Activated CD4-positive, alpha-beta T cell treated with anti-CD3 and anti-CD28 coated beads for 36 hours (primary cell): Measurements from ENCODE around the gene CFAP68. TPM values are rescaled to one million over a fixed set of nuclear protein-coding genes. Genes with fewer than 3 reads are reported as not detected.
A peak's percentile ranks its signal among the peaks of the same experiment; 100 is the strongest.
"Not testable (repeated sequence)": the region's sequence is repeated elsewhere in the genome, so short reads cannot be mapped to it uniquely, and the experiment has no call there.

Source experiments
- ATAC-seq: fragments of 200-7000 bp; cut with Tn5 transposase; one replicate; pipeline ENCODE4 v1.10.0; 2021; ENCODE audit warnings: mild to moderate bottlenecking, moderate library complexity
- CTCF ChIA-PET: fragments of 350-600 bp; sonication (Branson Sonifier 250); formaldehyde crosslinking; loops from one replicate; lab custom pipeline; 2021; ENCODE audit warnings: antibody characterized with exemption; lab: Charles Lee
- POLR2A ChIA-PET: fragments of 350-600 bp; sonication (Branson Sonifier 250); formaldehyde crosslinking; loops from one replicate; lab custom pipeline; 2021; ENCODE audit warnings: antibody characterized with exemption, inconsistent platforms; lab: Charles Lee
- DNase-seq: peaks from one replicate; pipeline ENCODE4 v3.0.0-alpha.2; 2020
- H3K27ac Mint-ChIP-seq: one replicate; pipeline ENCODE4 v1.8.0; 2021; ENCODE audit warnings: mixed read lengths
- H3K27me3 Mint-ChIP-seq: one replicate; pipeline ENCODE4 v1.8.0; 2021; ENCODE audit warnings: mixed read lengths
- H3K36me3 Mint-ChIP-seq: one replicate; pipeline ENCODE4 v1.8.0; 2021; ENCODE audit warnings: low read depth, mixed read lengths
- H3K4me1 Mint-ChIP-seq: one replicate; pipeline ENCODE4 v1.8.0; 2021; ENCODE audit warnings: mixed read lengths
- H3K4me3 Mint-ChIP-seq: one replicate; pipeline ENCODE4 v1.8.0; 2021; ENCODE audit warnings: mild to moderate bottlenecking, moderate library complexity, mixed read lengths
- H3K9me3 Mint-ChIP-seq: one replicate; pipeline ENCODE4 v1.8.0; 2021; ENCODE audit warnings: low read depth, mixed read lengths
- intact Hi-C, 2 experiments: fragments of 100-400 bp; cut with DNase I in 1 of 2; cut with micrococcal nuclease in 1 of 2; formaldehyde crosslinking; loops; one replicate each; pipeline versions ENCODE4 v1.14.2 to v1.15.1; 2022 to 2024; cut with DNase I, micrococcal nuclease
- total RNA-seq, 2 experiments: library from RNA; stranded (reverse); gene quantifications; one replicate each; pipeline ENCODE4 v1.2.3, GENCODE V29; 2021

Gene CFAP68
- total RNA-seq, 2 experiments from 2014 or later: 32.1 to 49.7 TPM

GRCh38 chr11:111870522-111870885, 8.8 kb upstream of the CFAP68 start:
- POLR2A ChIA-PET: interaction anchor here (0.7 to 1.4 kb wide), 2 partner anchors 56 to 155 kb away, joined by 3 to 8 read pairs; no protein-coding TSS in a partner anchor
- no peaks in the 10 kb centered on the region for H3K9me3 Mint-ChIP-seq
- H3K4me3 Mint-ChIP-seq: peak overlapping the region; percentile 95
- ATAC-seq (peak; percentile 20), DNase-seq (no peak)
- CTCF ChIA-PET: interaction anchor here (0.6 to 3.4 kb wide), 23 partner anchors 8 to 960 kb away, joined by 3 to 19 read pairs (median 4); partner anchors contain the start of genes PPP2R1B, SDHD and TIMM8B
- intact Hi-C loops: loop anchor here (2.0 to 10.0 kb wide), 7 partner anchors 56 to 1442 kb away; partner anchors contain the start of genes BCO2 (in 1 of the 2), DLAT (in 1 of the 2), NKAPD1 (in 1 of the 2) and PIH1D2 (in 1 of the 2)
- peak overlapping the region; percentile 90 for H3K27ac Mint-ChIP-seq
- H3K27me3 Mint-ChIP-seq: no peaks in the 10 kb centered on the region
- peaks cover 29% of the 10 kb centered on the region for H3K36me3 Mint-ChIP-seq
- H3K4me1 Mint-ChIP-seq: peaks cover 26% of the 10 kb centered on the region

- no peaks in the 10 kb centered on the region for H3K9me3 Mint-ChIP-seq
- H3K4me3 Mint-ChIP-seq: peak within 1 kb of the TSS; percentile 95
- CTCF ChIA-PET: interaction anchor here (0.6 to 3.4 kb wide), 32 partner anchors 9 to 959 kb away, joined by 3 to 19 read pairs (median 4); partner anchors contain the start of genes PPP2R1B, SDHD and TIMM8B
- H3K4me1 Mint-ChIP-seq: peaks cover 26% of the 10 kb centered on the region
- intact Hi-C loops: loop anchor here (1.0 to 10.0 kb wide), 12 partner anchors 8 to 1441 kb away; partner anchors contain the start of genes CFAP68 (in 2 of the 2), DLAT (in 2 of the 2), FDXACB1 (in 2 of the 2) and NKAPD1 (in 2 of the 2)
- no peaks in the 10 kb centered on the region for H3K27me3 Mint-ChIP-seq
- peak; percentile 94 for DNase-seq
- peaks cover 29% of the 10 kb centered on the region for H3K36me3 Mint-ChIP-seq
- H3K27ac Mint-ChIP-seq: peak within 1 kb of the TSS; percentile 90
- POLR2A ChIA-PET: interaction anchor here (0.6 to 1.5 kb wide), 4 partner anchors 9 to 1518 kb away, joined by 3 to 8 read pairs (median 3); no protein-coding TSS in a partner anchor
- ATAC-seq: peak; percentile 87
These were observed 8.3 kb upstream of the CFAP68 start, which contains the start of gene ALG9 for GRCh38 chr11:111870886-111871692. Gene ALG9, minus strand, starts transcription at chr11:111871581. Its CDS starts 99 bp downstream, at chr11:111871482.

- ChIA-PET POLR2A (interaction anchor here (0.6 to 1.5 kb wide), 3 partner anchors 8 to 1519 kb away, joined by 3 to 8 read pairs (median 3); no protein-coding TSS in a partner anchor), CTCF (interaction anchor here (0.7 to 3.4 kb wide), 23 partner anchors 9 to 409 kb away, joined by 3 to 19 read pairs (median 5); partner anchors contain the start of genes SDHD and TIMM8B)
- Mint-ChIP-seq H3K36me3 (peaks cover 25% of the 10 kb centered on the region), H3K9me3 (no peaks in the 10 kb centered on the region), H3K27me3 (no peaks in the 10 kb centered on the region), H3K27ac (peak overlapping the region; percentile 76), H3K4me1 (peaks cover 24% of the 10 kb centered on the region), H3K4me3 (peak overlapping the region; percentile 95)
- intact Hi-C loops: loop anchor here (1.0 to 10.0 kb wide), 12 partner anchors 8 to 1441 kb away; partner anchors contain the start of genes CFAP68 (in 2 of the 2), DLAT (in 2 of the 2), FDXACB1 (in 2 of the 2) and NKAPD1 (in 2 of the 2)
- ATAC-seq (no peak), DNase-seq (no peak)
These were observed 7.6 kb upstream of the CFAP68 start for GRCh38 chr11:111871693-111872161.

- peak overlapping the region; percentile 96 for H3K27ac Mint-ChIP-seq
- H3K4me3 Mint-ChIP-seq: peak overlapping the region; percentile 78
- peaks cover 26% of the 10 kb centered on the region for H3K4me1 Mint-ChIP-seq
- intact Hi-C loops: loop anchor here (2.0 to 10.0 kb wide), 4 partner anchors 104 to 296 kb away; partner anchors contain the start of genes BCO2 (in 1 of the 2), DLAT (in 1 of the 2) and PPP2R1B (in 1 of the 2)
- peaks cover 8% of the 10 kb centered on the region for H3K36me3 Mint-ChIP-seq
- POLR2A ChIA-PET: no interaction called here
- CTCF ChIA-PET: interaction anchor here (0.6 to 1.6 kb wide), 5 partner anchors 48 to 349 kb away, joined by 3 to 6 read pairs (median 5); no protein-coding TSS in a partner anchor
- ATAC-seq (no peak), DNase-seq (no peak)
- H3K27me3 Mint-ChIP-seq: no peaks in the 10 kb centered on the region
- no peaks in the 10 kb centered on the region for H3K9me3 Mint-ChIP-seq
These were observed 924 bp upstream of the CFAP68 start for GRCh38 chr11:111878385-111878848.

- H3K36me3 Mint-ChIP-seq: peaks cover 8% of the 10 kb centered on the region
- peak overlapping the region; percentile 78 for H3K4me3 Mint-ChIP-seq
- ATAC-seq (peak; percentile 1), DNase-seq (no peak)
- POLR2A ChIA-PET: interaction anchor here (1.2 kb wide), 1 partner anchor 8 kb away, joined by 3 read pairs; the partner anchor contains the start of gene ALG9
- no peaks in the 10 kb centered on the region for H3K9me3 Mint-ChIP-seq
- H3K4me1 Mint-ChIP-seq: peaks cover 26% of the 10 kb centered on the region
- intact Hi-C loops: loop anchor here (1.0 to 10.0 kb wide), 15 partner anchors 8 to 401 kb away; partner anchors contain the start of genes ALG9 (in 2 of the 2), BCO2 (in 2 of the 2), DLAT (in 2 of the 2) and SDHD (in 2 of the 2)
- peak overlapping the region; percentile 96 for H3K27ac Mint-ChIP-seq
- H3K27me3 Mint-ChIP-seq: no peaks in the 10 kb centered on the region
- CTCF ChIA-PET: interaction anchor here (0.9 to 1.5 kb wide), 4 partner anchors 8 to 103 kb away, joined by 4 to 7 read pairs (median 6); partner anchors contain the start of gene ALG9
These were observed 258 bp downstream of the CFAP68 start for GRCh38 chr11:111879637-111879960.

- intact Hi-C loops: no loop called here
- no peak overlapping the region for H3K4me3 Mint-ChIP-seq
- ChIA-PET CTCF (interaction anchor here (0.7 to 2.0 kb wide), 6 partner anchors 11 to 205 kb away, joined by 3 to 10 read pairs (median 4); partner anchors contain the start of gene ALG9), POLR2A (interaction anchor here (0.5 kb wide), 1 partner anchor 130 kb away, joined by 3 read pairs; no protein-coding TSS in a partner anchor)
- no peak for DNase-seq
- H3K27ac Mint-ChIP-seq: no peak overlapping the region
- no peaks in the 10 kb centered on the region for H3K9me3 Mint-ChIP-seq
- peaks cover 2% of the 10 kb centered on the region for H3K36me3 Mint-ChIP-seq
- H3K27me3 Mint-ChIP-seq: no peaks in the 10 kb centered on the region
- no peak for ATAC-seq
- H3K4me1 Mint-ChIP-seq: peaks cover 22% of the 10 kb centered on the region
These were observed 2.9 kb downstream of the CFAP68 start for GRCh38 chr11:111882202-111882601.

GRCh38 chr11:111885053-111885452, 5.7 kb downstream of the CFAP68 start:
- H3K4me1 Mint-ChIP-seq: peaks cover 17% of the 10 kb centered on the region
- ATAC-seq, H3K27me3 Mint-ChIP-seq, intact Hi-C loops, H3K27ac Mint-ChIP-seq, H3K9me3 Mint-ChIP-seq, DNase-seq, H3K36me3 Mint-ChIP-seq, H3K4me3 Mint-ChIP-seq, POLR2A ChIA-PET: not testable (repeated sequence)
- CTCF ChIA-PET: interaction anchor here (0.6 to 1.9 kb wide), 5 partner anchors 13 to 1443 kb away, joined by 3 to 8 read pairs (median 3); no protein-coding TSS in a partner anchor

- no peak overlapping the region for H3K27ac Mint-ChIP-seq
- POLR2A ChIA-PET: no interaction called here
These were observed 6.7 kb downstream of the CFAP68 start for GRCh38 chr11:111886032-111886431.

GRCh38 chr11:111886844-111887243, 7.5 kb downstream of the CFAP68 start:
- Mint-ChIP-seq H3K27me3 (no peaks in the 10 kb centered on the region), H3K4me1 (peaks cover under 1% of the 10 kb centered on the region), H3K4me3 (no peak overlapping the region), H3K9me3 (no peaks in the 10 kb centered on the region), H3K36me3 (peaks cover 2% of the 10 kb centered on the region), H3K27ac (no peak overlapping the region)
- intact Hi-C loops: no loop called here
- no peak for ATAC-seq
- DNase-seq: no peak
- ChIA-PET CTCF (interaction anchor here (0.6 to 1.9 kb wide), 3 partner anchors 17 to 60 kb away, joined by 3 to 8 read pairs (median 3); no protein-coding TSS in a partner anchor), POLR2A (no interaction called here)

More at GRCh38 chr11:111886032-111886431, 6.7 kb downstream of the CFAP68 start:
- Mint-ChIP-seq H3K9me3 (no peaks in the 10 kb centered on the region), H3K36me3 (peaks cover 2% of the 10 kb centered on the region), H3K27me3 (no peaks in the 10 kb centered on the region), H3K4me1 (peaks cover 9% of the 10 kb centered on the region), H3K4me3 (no peak overlapping the region)
- ATAC-seq (no peak), DNase-seq (no peak)
- intact Hi-C loops: no loop called here
- CTCF ChIA-PET: interaction anchor here (1.3 to 1.9 kb wide), 2 partner anchors 16 to 46 kb away, joined by 3 to 8 read pairs; no protein-coding TSS in a partner anchor

GRCh38 chr11:111905411-111905810, 26.1 kb downstream of the CFAP68 start:
- Mint-ChIP-seq H3K27ac (no peak overlapping the region), H3K9me3 (peaks cover 4% of the 10 kb centered on the region), H3K27me3 (peaks cover 3% of the 10 kb centered on the region), H3K4me1 (no peaks in the 10 kb centered on the region), H3K36me3 (peaks cover 2% of the 10 kb centered on the region), H3K4me3 (no peak overlapping the region)
- ATAC-seq: no peak
- intact Hi-C loops: no loop called here
- CTCF ChIA-PET: interaction anchor here (0.5 to 1.3 kb wide), 2 partner anchors 9 to 21 kb away, joined by 3 to 4 read pairs; no protein-coding TSS in a partner anchor
- POLR2A ChIA-PET: no interaction called here
- no peak for DNase-seq
